DMS153 treated with DMSO at 0.1 percent for 48 hours (cell line): Measurements from ENCODE around the gene MTERF4.

Experiments
- DNase-seq: peaks from one replicate; lab custom pipeline; 2025; ENCODE audit not compliant: unreplicated experiment; lab: John Stamatoyannopoulos, UW

Gene MTERF4

DNA sequence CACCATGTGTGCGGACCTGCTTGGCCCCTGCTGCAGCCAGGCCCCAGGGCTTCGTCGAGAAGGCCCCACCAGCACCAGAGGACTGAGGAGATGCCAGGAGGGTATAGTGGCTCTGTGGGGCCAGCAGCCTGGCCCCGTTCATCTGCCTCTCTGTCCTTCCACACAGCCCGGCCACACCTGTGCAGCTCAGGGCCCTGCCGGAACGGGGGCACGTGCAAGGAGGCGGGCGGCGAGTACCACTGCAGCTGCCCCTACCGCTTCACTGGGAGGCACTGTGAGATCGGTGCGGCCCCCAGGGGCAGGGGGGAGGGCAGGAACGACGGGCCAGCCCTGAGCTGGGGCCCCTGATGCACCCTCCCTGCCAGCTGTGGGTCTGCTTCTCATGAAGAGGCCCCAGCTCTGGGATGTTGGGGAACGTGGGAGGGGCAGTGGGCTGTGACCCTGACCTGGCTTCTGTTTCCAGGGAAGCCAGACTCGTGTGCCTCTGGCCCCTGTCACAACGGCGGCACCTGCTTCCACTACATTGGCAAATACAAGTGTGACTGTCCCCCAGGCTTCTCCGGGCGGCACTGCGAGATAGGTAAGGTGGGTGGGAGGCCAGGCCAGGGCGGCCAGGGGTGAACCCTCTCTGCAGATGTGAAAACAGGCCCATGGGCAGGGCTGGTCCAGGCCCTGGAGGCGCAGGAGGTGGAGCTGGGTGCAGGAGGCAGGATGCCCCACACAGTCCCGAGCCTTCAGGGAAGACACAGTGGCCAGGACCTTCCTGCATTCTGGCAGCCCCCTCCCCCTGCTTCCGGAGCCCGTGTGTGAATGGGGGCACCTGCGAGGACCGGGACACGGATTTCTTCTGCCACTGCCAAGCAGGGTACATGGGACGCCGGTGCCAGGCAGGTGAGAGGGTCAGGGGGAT is 50.3 kb downstream of the MTERF4 start:
- DNase-seq = no peak

DNA sequence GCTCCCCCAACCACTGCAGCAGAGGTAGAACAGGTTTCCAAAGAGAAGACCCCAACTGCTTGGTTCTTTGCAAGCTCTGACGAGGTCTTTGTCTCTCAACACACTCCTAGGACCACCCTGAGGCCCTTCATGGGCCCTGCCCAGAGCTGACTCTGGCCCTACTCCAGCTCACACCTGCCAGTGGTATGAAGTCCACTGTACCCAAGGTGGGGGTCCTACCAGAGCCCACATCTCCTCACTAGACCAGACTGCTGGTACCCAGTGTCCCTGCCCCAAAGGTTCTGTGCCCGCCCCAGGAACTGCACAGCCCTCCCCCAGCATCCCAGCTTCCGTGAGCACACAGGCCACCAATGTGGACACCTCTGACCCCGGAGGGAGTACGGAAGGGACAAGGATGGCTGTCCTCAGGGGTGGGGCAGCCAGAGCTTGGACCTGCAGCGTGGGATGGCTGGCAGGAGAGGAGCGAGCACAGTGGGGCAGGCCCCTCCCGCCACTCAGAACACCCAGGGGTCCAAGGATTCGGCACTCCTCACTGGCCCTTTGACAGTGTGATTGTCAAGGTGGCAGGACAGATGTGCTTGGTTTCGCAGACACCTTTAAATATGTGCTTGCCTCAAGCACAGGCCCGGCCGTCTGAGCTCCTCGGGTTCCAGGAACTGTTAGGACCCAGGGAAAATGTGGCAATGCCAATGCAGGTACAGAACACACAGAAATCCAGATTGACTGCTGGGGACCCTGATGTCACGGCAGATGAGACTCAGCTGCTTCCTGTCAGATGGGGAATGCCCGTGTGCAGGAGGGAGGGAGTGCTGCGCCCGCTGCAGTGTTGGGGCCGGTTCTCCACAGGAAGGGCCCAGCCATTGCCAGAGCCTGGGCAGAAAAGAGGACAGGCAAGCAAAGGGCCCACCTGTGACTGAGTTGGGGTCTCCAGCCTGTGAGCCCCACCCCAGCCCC is 51.2 kb downstream of the MTERF4 start:
- DNase-seq = no peak

DNA sequence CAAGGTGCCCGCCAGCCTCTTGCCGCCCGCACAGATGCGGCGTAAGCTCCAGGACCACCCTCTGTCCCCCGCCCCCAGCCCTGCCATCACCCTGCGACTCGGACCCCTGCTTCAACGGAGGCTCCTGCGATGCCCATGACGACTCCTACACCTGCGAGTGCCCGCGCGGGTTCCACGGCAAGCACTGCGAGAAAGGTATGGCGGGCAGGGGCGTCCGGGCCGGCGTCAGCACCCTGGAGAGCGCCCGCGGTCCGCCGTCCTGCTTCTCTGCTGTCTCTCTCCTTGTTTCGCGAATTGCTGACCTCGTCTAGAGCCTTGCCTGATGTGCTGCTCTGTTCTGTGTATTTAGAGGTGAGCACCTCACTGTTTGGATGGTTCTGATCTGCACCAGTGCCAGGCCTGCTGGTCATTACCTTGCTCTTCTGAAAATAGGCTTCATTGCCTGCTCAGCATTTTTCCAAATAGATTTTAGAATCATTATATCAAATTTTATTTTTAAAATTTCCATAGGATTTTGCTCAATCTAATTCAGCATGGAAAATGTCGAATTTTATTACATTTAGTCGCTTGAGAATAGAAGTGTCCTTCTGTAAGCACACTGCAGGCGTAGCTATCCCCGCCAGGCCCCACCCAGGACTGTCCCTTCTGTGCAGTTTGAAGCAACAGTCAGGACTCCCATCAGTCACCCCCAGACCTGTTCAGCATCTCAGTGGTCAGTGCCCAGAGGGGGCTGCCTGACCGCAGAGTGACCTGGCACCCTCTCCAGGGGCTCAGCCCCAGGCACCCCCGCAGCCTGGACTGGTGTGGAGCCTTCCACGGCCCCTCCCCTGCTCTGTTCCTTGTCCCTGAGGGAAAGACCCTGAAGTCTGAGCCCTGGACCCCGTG is 52.1 kb downstream of the MTERF4 start:
- no peak for DNase-seq

DNA sequence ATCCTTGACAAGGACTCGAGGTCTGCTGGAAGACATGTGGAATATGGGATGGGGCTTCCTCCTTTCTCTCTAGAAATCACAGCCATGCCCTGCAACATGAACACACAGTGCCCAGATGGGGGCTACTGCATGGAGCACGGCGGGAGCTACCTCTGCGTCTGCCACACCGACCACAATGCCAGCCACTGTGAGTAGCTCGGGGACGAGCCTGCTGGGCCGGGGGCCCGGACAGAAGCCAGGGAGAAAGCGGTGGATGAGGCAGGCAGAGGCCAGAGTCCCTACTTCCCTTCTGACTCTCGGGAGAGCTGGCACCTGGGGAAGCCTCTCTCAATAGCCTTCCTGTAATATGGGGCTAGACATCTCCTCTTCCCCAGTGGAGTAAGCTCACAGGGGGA is 53.1 kb downstream of the MTERF4 start:
- DNase-seq = no peak

DNA sequence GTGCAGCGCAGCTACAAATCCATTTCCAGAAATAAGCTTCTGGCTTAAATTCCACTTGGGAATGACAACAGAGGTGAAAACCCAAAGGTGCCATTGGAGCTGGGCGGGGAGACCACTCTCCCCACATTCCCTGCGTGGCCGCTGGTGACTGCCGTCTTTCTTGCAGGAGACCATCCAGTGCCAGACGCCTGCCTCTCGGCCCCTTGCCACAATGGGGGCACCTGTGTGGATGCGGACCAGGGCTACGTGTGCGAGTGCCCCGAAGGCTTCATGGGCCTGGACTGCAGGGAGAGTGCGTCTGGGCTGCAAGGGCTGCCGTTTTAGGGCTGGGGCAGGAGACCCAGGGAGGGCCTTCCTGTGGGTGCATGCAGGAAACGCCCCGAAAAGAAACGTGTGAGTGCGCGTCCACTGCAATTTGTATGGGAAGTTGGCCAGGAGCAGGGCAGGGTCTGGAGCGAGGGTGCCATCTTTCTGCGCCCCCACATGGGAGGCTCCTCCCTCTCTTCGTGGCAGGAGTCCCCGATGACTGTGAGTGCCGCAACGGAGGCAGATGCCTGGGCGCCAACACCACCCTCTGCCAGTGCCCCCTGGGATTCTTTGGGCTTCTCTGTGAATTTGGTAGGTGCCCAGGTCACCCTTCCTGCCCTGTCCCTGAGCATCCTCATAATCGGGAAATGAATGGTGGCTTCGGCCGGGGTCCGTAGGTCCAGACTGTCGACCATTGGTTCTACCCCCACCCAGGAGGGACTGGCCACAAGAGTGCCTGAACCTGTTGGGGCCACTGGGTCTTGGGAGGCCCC is 53.7 kb downstream of the MTERF4 start:
- no peak for DNase-seq

DNA sequence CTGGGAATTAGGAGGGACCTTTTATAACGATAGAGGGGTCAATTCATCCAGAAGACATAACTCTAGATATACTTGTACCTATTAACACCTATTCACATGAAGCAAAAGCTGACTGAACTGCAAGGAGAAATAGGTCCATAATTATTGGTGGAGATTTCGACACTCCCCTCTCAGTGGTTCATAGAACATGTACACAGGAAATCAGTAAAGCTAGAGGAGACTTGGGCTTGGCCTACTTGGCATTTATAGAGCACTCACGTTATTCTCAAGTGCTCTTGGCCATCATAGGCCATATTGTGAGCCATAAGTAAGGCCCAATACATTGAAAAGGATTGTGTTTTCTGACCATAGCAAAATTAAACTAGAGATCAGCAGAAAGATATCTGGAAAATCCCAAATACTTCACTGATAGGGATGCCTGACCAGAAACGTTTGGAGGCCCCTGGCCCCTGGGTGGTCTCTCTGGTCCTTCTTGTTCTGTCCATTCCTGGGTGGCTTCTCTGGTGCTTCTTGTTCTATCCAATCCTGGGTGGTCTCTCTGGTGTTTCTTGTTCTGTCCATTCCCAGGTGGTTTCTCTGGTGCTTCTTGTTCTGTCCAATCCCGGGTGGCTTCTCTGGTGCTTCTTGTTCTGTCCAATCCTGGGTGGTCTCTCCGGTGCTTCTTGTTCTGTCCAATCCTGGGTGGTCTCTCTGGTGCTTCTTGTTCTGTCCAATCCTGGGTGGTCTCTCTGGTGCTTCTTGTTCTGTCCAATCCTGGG is 54.7 kb downstream of the MTERF4 start:
- no peak for DNase-seq
